Measurements from ENCODE around the gene FZD4.

- no peak for TF ChIP-seq POLR2A (IDR thresholded peaks at IDR 0.05; ENCODE audit: low read depth, low read length)
- TF ChIP-seq SPI1 (IDR thresholded peaks at IDR 0.05; ENCODE audit: low read depth, low read length), result no peak
These were observed 4.6 kb downstream of the FZD4 start for GRCh38 chr11:86950661-86950995.

Measured in GM12891 (cell line).